ENCODE data around the gene CACNA1F.

The CACNA1F gene

DNA sequence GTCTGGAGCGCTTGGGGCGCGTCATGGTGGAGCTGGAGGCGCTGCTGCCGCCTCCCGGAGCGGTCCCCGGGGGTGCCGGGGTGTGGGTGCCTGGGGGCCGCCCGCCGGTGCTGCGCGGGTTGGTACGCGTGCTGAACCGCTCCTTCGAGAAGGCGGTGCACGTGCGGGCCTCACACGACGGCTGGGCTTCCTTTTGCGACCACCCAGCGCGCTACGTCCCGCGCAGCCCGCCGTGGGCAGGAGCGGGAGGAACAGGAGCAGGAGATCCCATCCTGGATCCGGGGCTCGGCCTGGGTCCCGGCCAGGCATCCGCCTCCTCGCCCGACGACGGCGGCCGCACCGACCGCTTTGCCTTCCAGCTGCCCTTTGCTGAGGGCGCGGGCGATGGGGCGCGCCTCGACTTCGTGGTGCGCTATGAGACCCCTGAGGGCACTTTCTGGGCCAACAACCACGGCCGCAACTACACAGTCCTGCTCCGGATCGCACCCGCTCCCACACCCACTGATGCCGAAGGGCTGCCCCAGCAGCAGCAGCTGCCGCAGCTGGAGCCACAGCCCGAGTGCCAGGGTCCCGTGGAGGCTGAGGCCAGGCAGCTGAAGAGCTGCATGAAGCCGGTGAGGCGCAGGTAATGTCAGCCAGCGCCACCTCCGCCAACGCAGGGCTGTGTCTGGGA, 37.2 kb upstream of the CACNA1F start:
- DNase-seq (ENCODE audit: insufficient read length, low spot score) (no peak), FAIRE-seq (no peak)
- no peak for TF ChIP-seq POLR2AphosphoS5 (IDR thresholded peaks at IDR 0.05; ENCODE audit: low read depth, low read length)
- no peak for TF ChIP-seq POLR2A (IDR thresholded peaks at IDR 0.05; ENCODE audit: low read depth, low read length)
- TF ChIP-seq SPI1 (IDR thresholded peaks at IDR 0.05; ENCODE audit: low read depth, low read length): no peak
- no peak for TF ChIP-seq TAF1 (IDR thresholded peaks at IDR 0.05; ENCODE audit: low read depth, low read length)
- TF ChIP-seq PAX5 (IDR thresholded peaks at IDR 0.05; ENCODE audit: insufficient read depth, low read length, severe bottlenecking): no peak
- TF ChIP-seq POU2F2 (IDR thresholded peaks at IDR 0.05; ENCODE audit: low read depth, low read length): no peak

DNA sequence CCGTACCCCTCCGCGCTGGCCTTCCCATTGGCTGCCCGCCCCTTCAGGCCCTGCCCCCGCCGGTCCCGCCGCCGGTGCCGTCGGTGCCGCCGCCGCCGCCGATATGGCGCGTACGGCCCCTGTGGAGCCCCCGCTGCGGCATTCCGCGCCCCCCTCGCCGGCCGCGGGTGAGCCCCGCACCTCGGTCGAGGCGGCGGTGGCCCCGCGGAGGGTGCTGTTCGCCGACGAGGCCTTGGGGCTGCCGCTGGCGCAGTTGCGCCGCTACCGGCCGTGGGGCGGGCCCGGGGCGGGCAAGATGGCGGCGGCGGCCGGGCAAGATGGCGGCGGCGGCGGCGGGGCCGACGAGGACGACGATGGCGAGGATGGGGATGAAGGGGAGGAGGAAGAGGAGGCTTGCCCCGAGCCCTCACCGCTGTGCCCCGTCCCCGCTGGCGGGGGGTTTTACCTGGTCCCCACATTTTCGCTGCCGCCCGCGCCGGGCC, 36.7 kb upstream of the CACNA1F start, which contains the start of gene PPP1R3F:
PPP1R3F (plus strand) TSS at position 27 of the 482 bp plus-strand sequence; CDS start at position 104, 77 bp downstream.
- DNase-seq (ENCODE audit: insufficient read length, low spot score) (no peak), FAIRE-seq (no peak)
- no peak for TF ChIP-seq POLR2A (IDR thresholded peaks at IDR 0.05; ENCODE audit: low read depth, low read length)
- TF ChIP-seq POU2F2 (IDR thresholded peaks at IDR 0.05; ENCODE audit: low read depth, low read length): no peak
- TF ChIP-seq TAF1 (IDR thresholded peaks at IDR 0.05; ENCODE audit: low read depth, low read length): no peak
- TF ChIP-seq POLR2AphosphoS5 (IDR thresholded peaks at IDR 0.05; ENCODE audit: low read depth, low read length): no peak
- TF ChIP-seq PAX5 (IDR thresholded peaks at IDR 0.05; ENCODE audit: insufficient read depth, low read length, severe bottlenecking): no peak
- TF ChIP-seq SPI1 (IDR thresholded peaks at IDR 0.05; ENCODE audit: low read depth, low read length): no peak

DNA sequence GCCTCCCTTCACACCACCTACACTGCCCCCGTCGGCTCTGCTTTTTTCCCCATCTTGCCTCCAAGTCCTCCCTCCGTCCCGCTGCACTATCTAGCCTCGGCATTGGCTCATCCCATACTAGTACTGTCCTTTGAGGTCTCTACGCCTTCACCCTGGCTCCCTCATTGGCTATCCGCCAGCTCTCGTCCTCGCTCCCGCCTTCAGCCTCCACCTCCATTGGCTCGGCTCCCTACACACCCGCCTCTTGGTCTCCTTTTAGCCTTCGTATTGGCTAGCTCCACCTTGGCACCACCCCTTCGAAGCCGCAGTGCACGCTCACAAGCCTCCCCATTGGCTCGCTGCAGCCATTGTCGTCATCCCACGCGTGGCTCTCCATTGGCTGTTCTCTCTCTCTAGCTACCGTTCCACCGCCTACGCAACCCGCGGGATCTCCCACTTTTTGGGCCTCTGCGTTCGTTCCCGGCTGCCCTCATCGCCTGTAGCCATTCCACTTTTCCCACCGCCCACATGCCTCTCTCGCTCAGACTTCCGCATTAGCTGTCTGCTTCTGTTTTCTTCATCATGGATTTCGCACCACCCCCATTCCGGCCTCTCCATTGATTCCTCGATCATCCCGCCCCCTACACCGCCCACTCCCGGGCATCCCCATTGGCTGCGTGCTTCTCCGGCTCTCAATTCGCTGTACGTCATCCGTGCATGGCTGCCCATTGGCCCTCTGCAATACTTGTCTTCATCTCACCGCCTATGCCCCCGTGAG, 36.0 kb upstream of the CACNA1F start:
- peak; percentile 95 for FAIRE-seq
- peak; percentile 76 for TF ChIP-seq POLR2A (IDR thresholded peaks at IDR 0.05; ENCODE audit: low read depth, low read length)
- 0 out of 2 replicates have a peak, but pooled peaks have one; percentile 24 for TF ChIP-seq TAF1 (IDR thresholded peaks at IDR 0.05; ENCODE audit: low read depth, low read length)
- no peak for TF ChIP-seq SPI1 (IDR thresholded peaks at IDR 0.05; ENCODE audit: low read depth, low read length)
- TF ChIP-seq POU2F2 (IDR thresholded peaks at IDR 0.05; ENCODE audit: low read depth, low read length): 0 out of 2 replicates have a peak, but pooled peaks have one; percentile 8
- TF ChIP-seq PAX5 (IDR thresholded peaks at IDR 0.05; ENCODE audit: insufficient read depth, low read length, severe bottlenecking): no peak
- TF ChIP-seq POLR2AphosphoS5 (IDR thresholded peaks at IDR 0.05; ENCODE audit: low read depth, low read length): peak; percentile 55; the same call in 1 of the 2 replicates
- peak; percentile 69 for DNase-seq (ENCODE audit: insufficient read length, low spot score)

DNA sequence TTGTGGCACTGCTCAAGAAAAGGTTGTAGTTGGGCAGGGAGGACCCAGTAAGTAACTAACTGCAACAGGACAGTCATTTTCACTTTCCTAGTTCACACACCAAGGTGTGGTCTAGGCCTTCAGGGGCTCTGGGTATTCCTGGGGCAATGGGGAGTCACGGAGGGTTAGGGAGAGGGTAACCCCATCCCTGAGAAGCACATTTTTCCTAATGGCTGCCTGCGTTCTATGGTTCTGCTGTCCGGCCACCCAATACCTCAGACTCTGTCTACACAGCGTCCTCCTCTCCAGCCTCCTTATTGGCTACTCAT, 35.5 kb upstream of the CACNA1F start:
- TF ChIP-seq POLR2AphosphoS5 (IDR thresholded peaks at IDR 0.05; ENCODE audit: low read depth, low read length) (no peak), TAF1 (IDR thresholded peaks at IDR 0.05; ENCODE audit: low read depth, low read length) (0 out of 2 replicates have a peak, but pooled peaks have one; percentile 44)
- no peak for FAIRE-seq
- DNase-seq (ENCODE audit: insufficient read length, low spot score): no peak

DNA sequence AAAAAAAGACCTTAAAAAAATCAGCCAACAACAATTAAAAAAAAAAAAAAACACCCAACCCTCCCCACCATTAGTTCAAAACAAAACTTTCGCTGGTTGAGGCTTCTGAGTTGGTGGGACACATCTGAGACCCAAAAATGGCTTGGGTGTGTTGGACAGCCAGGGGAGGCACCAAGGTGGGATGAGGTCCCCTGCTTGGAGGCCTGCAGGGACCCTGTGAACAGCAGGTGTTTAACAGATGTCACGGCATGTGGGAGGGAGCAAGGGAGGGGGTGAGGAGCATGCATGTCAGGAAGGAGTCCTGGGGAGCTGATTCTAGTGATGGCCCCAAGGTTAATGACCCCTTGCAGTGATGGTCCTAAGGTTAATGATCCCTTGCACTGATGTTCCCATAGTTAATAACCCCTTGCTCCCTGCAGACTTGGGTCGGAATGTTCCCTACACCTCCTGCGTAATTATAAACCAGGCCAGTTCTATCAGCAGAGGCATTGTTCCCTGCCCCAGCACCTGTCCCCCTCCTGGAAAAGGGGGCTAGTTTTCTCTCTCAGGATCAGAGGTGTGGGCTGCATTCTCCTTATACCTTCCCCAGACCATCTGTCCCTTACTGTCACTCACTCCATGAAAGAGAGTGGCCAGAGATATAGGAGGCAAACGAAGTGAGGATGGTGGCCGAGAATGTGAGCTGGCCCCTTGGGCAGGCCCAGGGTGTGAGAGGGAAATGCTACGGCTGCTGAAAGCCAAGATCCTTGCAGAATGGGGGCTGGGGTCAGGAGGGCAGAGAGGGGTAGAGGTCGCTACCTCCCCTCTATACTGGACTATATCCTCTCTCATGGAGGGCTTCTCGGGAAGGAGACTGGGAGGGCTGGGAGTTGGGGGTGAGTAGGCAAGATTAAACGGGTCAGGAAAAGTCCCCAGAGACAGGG, 33.6 kb upstream of the CACNA1F start:
- no peak for FAIRE-seq
- no peak for TF ChIP-seq TAF1 (IDR thresholded peaks at IDR 0.05; ENCODE audit: low read depth, low read length)
- DNase-seq (ENCODE audit: insufficient read length, low spot score): no peak

DNA sequence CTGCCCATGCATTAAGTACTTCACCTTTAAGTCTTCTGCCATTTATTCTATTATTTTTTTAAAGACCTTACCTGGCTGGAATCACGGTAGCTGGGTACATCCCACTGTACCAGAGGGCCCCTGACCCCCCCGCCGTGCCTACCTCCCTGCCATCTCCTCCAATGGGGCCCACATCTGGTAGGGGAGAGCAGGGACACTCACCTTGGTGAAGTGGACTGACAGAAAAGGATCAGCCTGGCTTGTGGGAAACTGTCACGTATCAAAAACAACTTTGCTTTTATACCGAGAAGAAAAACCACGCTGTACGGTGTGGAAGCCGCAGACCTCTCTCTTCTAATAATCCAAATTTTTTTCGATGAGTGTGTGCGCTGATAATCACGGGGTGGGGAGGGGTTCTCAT, 31.3 kb upstream of the CACNA1F start, which contains the start of gene FOXP3:
FOXP3 (minus strand) TSS at position 251 of the 400 bp plus-strand sequence. CDS start 6,205 bp downstream, outside the sequence.
- DNase-seq (ENCODE audit: insufficient read length, low spot score) (no peak), FAIRE-seq (no peak)
- TF ChIP-seq TAF1 (IDR thresholded peaks at IDR 0.05; ENCODE audit: low read depth, low read length): no peak
- TF ChIP-seq POLR2AphosphoS5 (IDR thresholded peaks at IDR 0.05; ENCODE audit: low read depth, low read length): no peak
- TF ChIP-seq SPI1 (IDR thresholded peaks at IDR 0.05; ENCODE audit: low read depth, low read length): no peak
- TF ChIP-seq POU2F2 (IDR thresholded peaks at IDR 0.05; ENCODE audit: low read depth, low read length): no peak
- no peak for TF ChIP-seq POLR2A (IDR thresholded peaks at IDR 0.05; ENCODE audit: low read depth, low read length)
- no peak for TF ChIP-seq PAX5 (IDR thresholded peaks at IDR 0.05; ENCODE audit: insufficient read depth, low read length, severe bottlenecking)

DNA sequence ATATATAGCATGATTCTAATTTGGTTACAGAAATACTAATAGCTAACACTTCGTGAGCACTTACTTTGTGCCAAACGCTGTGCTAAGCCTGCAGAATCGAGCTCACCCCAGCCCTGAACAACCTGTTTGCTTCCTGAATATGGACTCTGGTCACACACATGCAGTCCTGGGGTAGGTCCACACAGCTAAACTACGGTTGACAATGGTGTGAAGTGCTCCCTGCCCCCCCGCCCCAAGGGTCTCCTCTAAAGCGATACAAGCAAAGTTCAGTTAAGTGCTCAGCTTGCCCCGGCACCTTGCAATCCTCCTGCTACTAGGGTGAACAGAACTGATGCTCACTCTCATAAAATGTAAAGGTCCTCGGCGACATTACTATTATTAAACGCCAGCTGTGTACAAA, 30.5 kb upstream of the CACNA1F start:
- DNase-seq (ENCODE audit: insufficient read length, low spot score) (no peak), FAIRE-seq (no peak)
- TF ChIP-seq PAX5 (IDR thresholded peaks at IDR 0.05; ENCODE audit: insufficient read depth, low read length, severe bottlenecking) (no peak), TAF1 (IDR thresholded peaks at IDR 0.05; ENCODE audit: low read depth, low read length) (no peak), POU2F2 (IDR thresholded peaks at IDR 0.05; ENCODE audit: low read depth, low read length) (no peak), POLR2A (IDR thresholded peaks at IDR 0.05; ENCODE audit: low read depth, low read length) (no peak), POLR2AphosphoS5 (IDR thresholded peaks at IDR 0.05; ENCODE audit: low read depth, low read length) (no peak), SPI1 (IDR thresholded peaks at IDR 0.05; ENCODE audit: low read depth, low read length) (no peak)

DNA sequence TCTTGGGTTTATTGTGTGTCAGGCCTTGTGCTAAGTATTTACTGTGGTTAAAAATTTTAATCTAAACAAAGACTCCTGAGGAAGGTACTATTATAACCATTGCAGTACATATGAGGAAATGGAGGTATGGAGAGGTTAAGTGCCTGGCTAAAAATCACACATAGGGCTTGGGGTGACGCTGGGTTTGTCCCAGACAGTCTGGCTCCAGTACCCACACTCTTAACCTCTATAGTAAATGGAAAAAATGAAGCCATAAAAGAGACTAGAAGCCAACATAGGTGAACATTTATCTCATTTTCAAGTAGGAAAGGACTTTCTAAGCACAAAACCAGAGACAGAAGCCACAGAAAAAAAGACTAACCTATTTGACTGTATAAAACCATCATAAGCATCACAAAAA, 29.5 kb upstream of the CACNA1F start:
- no peak for FAIRE-seq
- TF ChIP-seq SPI1 (IDR thresholded peaks at IDR 0.05; ENCODE audit: low read depth, low read length) (no peak), TAF1 (IDR thresholded peaks at IDR 0.05; ENCODE audit: low read depth, low read length) (no peak), POLR2A (IDR thresholded peaks at IDR 0.05; ENCODE audit: low read depth, low read length) (no peak), PAX5 (IDR thresholded peaks at IDR 0.05; ENCODE audit: insufficient read depth, low read length, severe bottlenecking) (no peak), POLR2AphosphoS5 (IDR thresholded peaks at IDR 0.05; ENCODE audit: low read depth, low read length) (no peak), POU2F2 (IDR thresholded peaks at IDR 0.05; ENCODE audit: low read depth, low read length) (no peak)
- DNase-seq (ENCODE audit: insufficient read length, low spot score): no peak

Measured in GM12891 (cell line).